HepG2 (cell line): ENCODE results near the gene MEAF6. TPM values are rescaled to one million over a fixed set of nuclear protein-coding genes. Genes with fewer than 3 reads are reported as not detected.

ENCODE experiments used
- CEBPZ ChIP-seq: IDR thresholded peaks from 2 replicates; pipeline ENCODE4 v1.6.1; 2012; ENCODE audit warnings: low read length, improper control_type of control experiment
- HIC2 ChIP-seq: sonication (generic); formaldehyde crosslinking; IDR thresholded peaks from 2 replicates; pipeline ENCODE4 v1.9.0; 2022; ENCODE audit warnings: low read depth, missing genetic modification reagents
- KDM3A ChIP-seq: IDR thresholded peaks from 2 replicates; pipeline ENCODE4 v1.6.1; 2018; ENCODE audit warnings: low read depth, missing compliant biosample characterization
- NCOA5 ChIP-seq: sonication (generic); formaldehyde crosslinking; IDR thresholded peaks from 2 replicates; pipeline ENCODE4 v1.4.0; 2020; ENCODE audit warnings: missing genetic modification reagents
- RAD21 ChIP-seq: fragments of 450-650 bp; formaldehyde crosslinking; IDR thresholded peaks from 2 replicates; pipeline ENCODE4 v1.5.0; 2020; ENCODE audit warnings: mild to moderate bottlenecking
- SNAPC2 ChIP-seq: sonication (generic); formaldehyde crosslinking; IDR thresholded peaks from 2 replicates; pipeline ENCODE4 v1.8.1; 2022; ENCODE audit warnings: mild to moderate bottlenecking, missing genetic modification reagents
- ZC3H13 ChIP-seq: sonication (generic); formaldehyde crosslinking; IDR thresholded peaks from 2 replicates; pipeline ENCODE4 v1.8.1; 2023; ENCODE audit warnings: mild to moderate bottlenecking, missing genetic modification reagents, moderate library complexity
- ZMYM2 ChIP-seq: sonication (generic); formaldehyde crosslinking; IDR thresholded peaks from 2 replicates; pipeline ENCODE4 v1.8.0; 2022; ENCODE audit warnings: mild to moderate bottlenecking, missing genetic modification reagents
- ZNF121 ChIP-seq: sonication (generic); formaldehyde crosslinking; IDR thresholded peaks from 2 replicates; pipeline ENCODE4 v1.5.0; 2020; ENCODE audit warnings: mild to moderate bottlenecking, missing genetic modification reagents
- ZNF256 ChIP-seq: sonication (generic); formaldehyde crosslinking; conservative IDR thresholded peaks from 2 replicates; pipeline ENCODE4 v1.4.0; 2020; ENCODE audit warnings: missing genetic modification reagents
- ZNF264 ChIP-seq: sonication (generic); formaldehyde crosslinking; IDR thresholded peaks from 2 replicates; pipeline ENCODE4 v1.4.0; 2020; ENCODE audit warnings: missing genetic modification reagents
- ZNF275 ChIP-seq: sonication (generic); formaldehyde crosslinking; IDR thresholded peaks from 2 replicates; pipeline ENCODE4 v1.8.0; 2022; ENCODE audit warnings: missing genetic modification reagents, mild to moderate bottlenecking, inconsistent platforms, borderline replicate concordance
- ZNF281 ChIP-seq: sonication (generic); formaldehyde crosslinking; IDR thresholded peaks from 2 replicates; pipeline ENCODE4 v1.4.0; 2020; ENCODE audit warnings: missing genetic modification reagents, borderline replicate concordance
- ZNF333 ChIP-seq: sonication (generic); formaldehyde crosslinking; IDR thresholded peaks from 2 replicates; pipeline ENCODE4 v1.4.0; 2020; ENCODE audit warnings: mild to moderate bottlenecking, missing genetic modification reagents, borderline replicate concordance
- ZNF570 ChIP-seq: sonication (generic); formaldehyde crosslinking; IDR thresholded peaks from 2 replicates; pipeline ENCODE4 v1.4.0; 2020; ENCODE audit warnings: mild to moderate bottlenecking, missing genetic modification reagents, borderline replicate concordance
- ZNF597 ChIP-seq: sonication (generic); formaldehyde crosslinking; IDR thresholded peaks from 2 replicates; pipeline ENCODE4 v1.5.0; 2020; ENCODE audit warnings: missing genetic modification reagents
- ZNF816 ChIP-seq: sonication (generic); formaldehyde crosslinking; IDR thresholded peaks from 2 replicates; pipeline ENCODE4 v1.8.0; 2022; ENCODE audit warnings: missing genetic modification reagents, mild to moderate bottlenecking, borderline replicate concordance
- ZSCAN29 ChIP-seq: sonication (generic); formaldehyde crosslinking; conservative IDR thresholded peaks from 2 replicates; pipeline ENCODE4 v1.4.0; 2020; ENCODE audit warnings: mild to moderate bottlenecking, missing genetic modification reagents
- polyA plus RNA-seq, 8 experiments: library from polyadenylated mRNA; depleted of rRNA in 3 of 8; stranded (reverse) in 7 of 8; unstranded in 1 of 8; fragments of >200 nt; fragmentation: Illumina TruSeq in 4 of 8; extraction: Trizol in 4 of 8; gene quantifications; 2 replicates each; pipeline versions ENCODE4 v1.2.1 to v1.2.3, GENCODE V29; 2011 to 2016; ENCODE audit warnings: low read depth in 4 of 8, missing spikeins in 1 of 8, mixed read lengths in 1 of 8; ENCODE audit not compliant: insufficient read depth in 1 of 8
- total RNA-seq, 5 experiments: library from RNA; depleted of rRNA; stranded (reverse); fragments of >200 nt; fragmentation: Illumina TruSeq; extraction: Trizol; gene quantifications; 2 replicates each; pipeline ENCODE4 v1.2.3, GENCODE V29; 2016; ENCODE audit warnings: low read depth in 1 of 5

Gene MEAF6
- total and polyA plus RNA-seq, 2 of the 13 experiments (the other 11 are each of a cell fraction or from before 2014, with no cell fraction given) = 29.5 to 45.6 TPM

- peak; percentile 97 for TF ChIP-seq ZNF281 (CRISPR knock-in tag)
- no peak for TF ChIP-seq ZMYM2 (CRISPR knock-in tag)
- TF ChIP-seq KDM3A (CRISPR knock-in tag) = peak; percentile 60; the same call in 1 of the 2 replicates
- peak; percentile 77; the same call in 1 of the 2 replicates for TF ChIP-seq ZC3H13 (CRISPR knock-in tag)
- TF ChIP-seq ZNF570 (CRISPR knock-in tag) = no peak
- TF ChIP-seq ZNF275 (CRISPR knock-in tag) = no peak
- TF ChIP-seq ZNF264 = peak; percentile 70; the same call in 1 of the 2 replicates
- no peak for TF ChIP-seq ZNF333 (CRISPR knock-in tag)
- TF ChIP-seq ZNF256 (CRISPR knock-in tag) = no peak
- TF ChIP-seq ZNF597 (CRISPR knock-in tag) = no peak
- peak; percentile 61; the same call in 1 of the 2 replicates for TF ChIP-seq HIC2 (CRISPR knock-in tag)
- 0 out of 2 replicates have a peak, but pooled peaks have one; percentile 45 for TF ChIP-seq SNAPC2 (CRISPR knock-in tag)
- no peak for TF ChIP-seq CEBPZ
- no peak for TF ChIP-seq ZNF816
- TF ChIP-seq ZNF121 = no peak
- TF ChIP-seq RAD21 (CRISPR knock-in tag) = no peak; the same call in 1 of the 2 replicates
- no peak for TF ChIP-seq NCOA5
- peak; percentile 77; the same call in 1 of the 2 replicates for TF ChIP-seq ZSCAN29
Measured at GRCh38 chr1:37479255-37480124, 35.1 kb downstream of the MEAF6 start (continued).
